Neuronal stem cell (in vitro differentiated cells): ENCODE results near the gene KRT9.

ENCODE experiments used
- DNase-seq: peaks from one replicate; pipeline ENCODE4 v3.0.0-alpha.2; 2013; ENCODE audit warnings: low spot score
- H2AFZ ChIP-seq: one replicate; pipeline ENCODE4 v1.6.1; 2013; ENCODE audit warnings: mild to moderate bottlenecking, low read length, inconsistent platforms
- H2AK5ac ChIP-seq: 2 replicates; pipeline ENCODE4 v1.6.1; 2013; ENCODE audit warnings: low read depth, mild to moderate bottlenecking, inconsistent platforms, low read length, moderate library complexity, mixed read lengths
- H2BK120ac ChIP-seq: 2 replicates; pipeline ENCODE4 v1.6.1; 2013; ENCODE audit warnings: low read depth, mild to moderate bottlenecking, inconsistent platforms, low read length, moderate library complexity, mixed read lengths
- H2BK12ac ChIP-seq: one replicate; pipeline ENCODE4 v1.6.1; 2013; ENCODE audit warnings: low read length, inconsistent platforms
- H2BK15ac ChIP-seq: 2 replicates; pipeline ENCODE4 v1.6.1; 2013; ENCODE audit warnings: mild to moderate bottlenecking, low read length, inconsistent platforms, mixed read lengths
- H2BK5ac ChIP-seq: one replicate; pipeline ENCODE4 v1.6.1; 2013; ENCODE audit warnings: inconsistent platforms, mild to moderate bottlenecking, low read length, moderate library complexity
- H3K14ac ChIP-seq: one replicate; pipeline ENCODE4 v1.6.1; 2013; ENCODE audit warnings: low read length, inconsistent platforms
- H3K18ac ChIP-seq: 2 replicates; pipeline ENCODE4 v1.6.1; 2013; ENCODE audit warnings: low read length, inconsistent platforms
- H3K23ac ChIP-seq: 2 replicates; pipeline ENCODE4 v1.6.1; 2013; ENCODE audit warnings: low read depth, mild to moderate bottlenecking, mixed read lengths, low read length, inconsistent platforms; ENCODE audit not compliant: poor library complexity
- H3K27ac ChIP-seq: replicated peaks from 3 replicates; pipeline ENCODE4 v1.5.1; 2013; ENCODE audit warnings: low read length, inconsistent platforms
- H3K27me3 ChIP-seq, 3 experiments: 2 replicates each; pipeline ENCODE4 v1.6.1; 2013; ENCODE audit warnings: low read length in 3 of 3, mild to moderate bottlenecking in 2 of 3, inconsistent platforms in 1 of 3, low read depth in 1 of 3, mixed read lengths in 1 of 3, moderate library complexity in 1 of 3; ENCODE audit not compliant: control insufficient read depth in 3 of 3, insufficient read depth in 3 of 3
- H3K36me3 ChIP-seq, 2 donors: replicated peaks in 1 of 2; 2 replicates each; pipeline ENCODE4 v1.6.1; 2013; ENCODE audit warnings: low read length in 2 of 2; ENCODE audit not compliant: control insufficient read depth in 2 of 2, insufficient read depth in 2 of 2
- H3K4ac ChIP-seq: 2 replicates; pipeline ENCODE4 v1.6.1; 2013; ENCODE audit warnings: inconsistent platforms, mild to moderate bottlenecking, low read length, moderate library complexity
- H3K4me1 ChIP-seq, 2 donors: 1 replicate in 1 of 2; 2 replicates in 1 of 2; pipeline ENCODE4 v1.6.1; 2013; ENCODE audit warnings: low read length in 2 of 2, low read depth in 1 of 2; ENCODE audit not compliant: control insufficient read depth in 2 of 2, insufficient read depth in 1 of 2
- H3K4me2 ChIP-seq: one replicate; pipeline ENCODE4 v1.6.1; 2013; ENCODE audit warnings: mild to moderate bottlenecking, low read length, inconsistent platforms; ENCODE audit not compliant: insufficient read depth, poor library complexity, severe bottlenecking
- H3K4me3 ChIP-seq, 2 donors: 2 replicates each; pipeline ENCODE4 v1.5.1; 2013; ENCODE audit warnings: low read length in 2 of 2, mild to moderate bottlenecking in 2 of 2, inconsistent platforms in 1 of 2, moderate library complexity in 1 of 2
- H3K79me1 ChIP-seq: one replicate; pipeline ENCODE4 v1.6.1; 2013; ENCODE audit warnings: low read depth, mild to moderate bottlenecking, inconsistent platforms, low read length, moderate library complexity
- H3K9ac ChIP-seq: one replicate; pipeline ENCODE4 v1.6.1; 2013; ENCODE audit warnings: mild to moderate bottlenecking, low read depth, low read length, inconsistent platforms; ENCODE audit not compliant: poor library complexity
- H3K9me3 ChIP-seq, 2 donors: replicated peaks in 1 of 2; 2 replicates each; pipeline versions ENCODE3 to v1.6.1; 2013; ENCODE audit warnings: low read length in 2 of 2, mild to moderate bottlenecking in 2 of 2, inconsistent platforms in 1 of 2, low read depth in 1 of 2, mixed read lengths in 1 of 2, moderate library complexity in 1 of 2; ENCODE audit not compliant: control insufficient read depth in 2 of 2, insufficient read depth in 1 of 2
- H4K8ac ChIP-seq: one replicate; pipeline ENCODE4 v1.6.1; 2013; ENCODE audit warnings: low read depth, mild to moderate bottlenecking, inconsistent platforms, low read length, moderate library complexity
- H4K91ac ChIP-seq: one replicate; pipeline ENCODE4 v1.6.1; 2013; ENCODE audit warnings: low read length, low read depth, mild to moderate bottlenecking, inconsistent platforms; ENCODE audit not compliant: poor library complexity
- WGBS, 2 donors: extraction: QIAGEN DNeasy Blood & Tissue Kit; methylation state at CpG; one replicate each; pipeline ENCODE4 v1.1.7; 2013; ENCODE audit warnings: missing lambda C conversion rate in 2 of 2, mixed read lengths in 1 of 2; ENCODE audit not compliant: insufficient read length in 2 of 2, insufficient replicate concordance in 1 of 2; ENCODE audit errors: extremely low coverage in 2 of 2; 5-methylcytosine and 5-hydroxymethylcytosine counted together

The KRT9 gene

DNA sequence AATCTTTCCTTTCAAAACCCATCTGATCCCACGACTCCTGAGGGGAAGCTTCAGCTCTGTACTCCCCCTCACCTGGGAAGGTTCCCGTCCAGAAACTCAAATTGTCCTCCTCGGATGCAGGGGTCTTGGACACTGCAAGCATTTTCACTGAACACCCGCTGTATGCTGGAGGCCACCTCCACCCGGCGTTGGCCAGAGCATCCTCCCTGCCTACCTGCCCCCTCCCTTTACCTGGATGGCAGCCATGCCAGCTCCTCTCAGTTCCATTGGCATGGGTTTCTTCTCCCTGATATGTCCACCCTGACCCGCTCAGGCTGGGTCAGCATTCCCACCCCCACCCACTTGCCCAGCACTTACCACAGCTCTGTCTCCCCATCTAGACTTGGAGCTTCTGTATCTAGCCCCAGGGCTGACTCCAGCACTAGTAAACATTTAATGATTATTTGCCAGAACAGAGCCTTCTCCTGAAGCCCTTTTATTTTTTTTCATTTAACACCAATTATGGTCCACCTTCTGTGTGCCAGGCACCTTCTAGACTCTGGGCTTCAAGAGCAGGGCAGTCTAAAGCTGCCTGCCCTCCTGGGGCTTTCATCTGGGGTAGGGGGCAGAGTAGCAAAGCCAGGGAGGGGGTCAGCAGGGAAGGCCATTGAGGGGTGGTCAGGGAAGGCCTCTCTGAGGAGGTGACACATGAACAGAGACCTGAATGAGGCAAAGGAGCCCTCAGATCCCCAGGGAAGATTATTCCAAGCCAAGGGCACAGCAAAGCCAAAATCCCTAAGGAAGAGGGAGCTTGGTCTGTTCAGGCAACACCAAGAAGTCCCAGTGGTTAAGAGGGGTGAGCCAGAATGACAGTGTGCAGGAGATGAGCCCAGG is 34.9 kb downstream of the KRT9 start:
- Histone ChIP-seq H2BK5ac (peak overlapping the region; percentile 20), H3K27me3 (peaks cover 0 to 9% (median 0%) of the 10 kb centered on the region in 3 experiments), H3K79me1 (no peaks in the 10 kb centered on the region), H3K9ac (peak overlapping the region; percentile 9), H2AK5ac (peak overlapping the region; percentile 48), H3K14ac (no peak overlapping the region), H2BK12ac (no peak overlapping the region), H3K9me3 (peaks cover 0 to 2% of the 10 kb centered on the region in 2 donors), H3K4me2 (no peak overlapping the region), H3K4me3 (no peak overlapping the region), H4K91ac (no peak overlapping the region), H3K4ac (no peak overlapping the region), H4K8ac (no peak overlapping the region), H3K27ac (no peak overlapping the region), H2AFZ (no peak overlapping the region), H3K18ac (peak overlapping the region; percentile 25), H3K36me3 (no peaks in the 10 kb centered on the region), H2BK120ac (no peak overlapping the region), H3K4me1 (peaks cover 0 to 12% of the 10 kb centered on the region in 2 donors), H3K23ac (no peak overlapping the region), H2BK15ac (peak overlapping the region; percentile 59)
- DNase-seq = no peak
- no CpG with 5 or more reads among the region's 7 CpGs for WGBS, 2 donors

DNA sequence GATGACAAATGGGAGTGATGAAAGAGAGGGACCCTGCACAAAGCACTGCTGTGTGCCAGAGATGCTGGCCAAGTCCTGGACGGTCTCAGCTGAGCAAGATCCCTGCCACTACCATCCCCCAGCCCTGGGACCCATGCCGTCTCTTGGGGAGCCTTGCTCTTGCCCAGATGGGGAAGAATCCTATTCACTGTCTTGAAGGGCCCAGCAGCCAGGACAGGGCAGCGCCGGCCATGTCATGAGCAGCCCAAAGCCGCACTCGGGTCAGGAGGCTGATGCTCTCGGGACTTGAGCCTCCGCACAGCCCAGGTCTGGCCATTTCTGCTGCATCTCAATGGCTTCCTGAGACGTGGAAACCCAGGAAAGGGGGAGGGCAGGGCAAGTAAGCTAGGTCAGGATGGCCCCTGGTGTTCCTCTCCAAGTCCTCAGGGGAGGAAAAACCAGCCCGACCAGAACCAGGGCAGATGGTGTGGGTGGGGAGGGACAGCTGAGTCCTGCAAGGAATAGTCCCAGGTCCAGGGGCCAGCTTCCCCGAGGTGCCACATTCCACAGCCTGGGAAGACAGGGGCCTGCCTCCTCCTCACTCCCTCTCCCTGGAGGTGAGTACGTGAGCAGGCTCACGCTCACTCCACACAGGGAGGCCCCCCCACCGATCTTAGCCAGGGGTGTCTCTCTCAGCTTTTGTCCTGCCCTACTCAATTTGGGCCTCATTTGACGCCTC is 35.9 kb downstream of the KRT9 start:
- Histone ChIP-seq H3K9ac (peak overlapping the region; percentile 2), H2AK5ac (peak overlapping the region; percentile 4), H3K14ac (peak overlapping the region; percentile 9), H3K4me1 (peaks cover 0 to 12% of the 10 kb centered on the region in 2 donors), H3K4ac (no peak overlapping the region), H2AFZ (no peak overlapping the region), H3K4me3 (no peak overlapping the region), H3K27me3 (peaks cover 0 to 16% (median 0%) of the 10 kb centered on the region in 3 experiments), H3K4me2 (no peak overlapping the region), H4K8ac (no peak overlapping the region), H2BK15ac (peak overlapping the region; percentile 50), H4K91ac (peak overlapping the region; percentile 57), H3K36me3 (no peaks in the 10 kb centered on the region), H2BK5ac (no peak overlapping the region), H3K79me1 (no peaks in the 10 kb centered on the region), H3K23ac (no peak overlapping the region), H3K18ac (peak overlapping the region; percentile 84), H2BK120ac (no peak overlapping the region), H2BK12ac (peak overlapping the region; percentile 7), H3K27ac (no peak overlapping the region), H3K9me3 (no peaks in the 10 kb centered on the region)
- WGBS, 2 donors = no CpG with 5 or more reads among the region's 15 CpGs
- no peak for DNase-seq

DNA sequence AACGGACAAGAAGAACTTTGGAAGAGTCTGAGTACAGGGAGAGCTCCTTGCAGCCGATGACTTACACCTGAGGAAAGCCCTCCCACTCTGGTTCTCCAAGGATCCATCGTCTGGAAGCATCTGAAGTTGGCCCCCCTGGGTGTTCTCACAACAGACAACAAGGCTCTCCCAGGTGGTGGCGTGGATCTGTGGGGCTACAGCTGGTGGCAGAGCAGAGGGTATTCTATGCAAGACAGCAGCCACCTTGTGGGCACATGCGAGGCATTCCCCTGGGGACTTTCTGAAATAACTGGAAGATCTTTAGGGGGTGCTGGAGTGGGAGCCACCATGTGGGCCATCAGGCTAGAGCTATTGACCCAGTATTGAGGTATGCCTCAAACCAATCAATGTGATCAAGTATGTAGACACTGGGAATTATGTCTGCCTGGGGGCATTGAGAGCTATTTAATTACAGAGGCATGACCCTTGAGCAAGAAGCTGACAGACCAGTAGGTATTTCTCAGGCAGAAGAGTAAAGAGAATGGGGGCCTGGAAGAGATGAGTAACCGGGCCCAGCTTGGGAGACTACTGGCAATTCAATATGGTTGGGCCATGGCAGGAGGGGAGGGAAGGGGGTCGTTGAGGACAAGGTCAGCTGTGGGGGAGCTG is 36.8 kb downstream of the KRT9 start:
- no peak overlapping the region for H2BK12ac ChIP-seq
- H3K4me1 ChIP-seq = peaks cover 0 to 12% of the 10 kb centered on the region in 2 donors
- H2AK5ac ChIP-seq = no peak overlapping the region
- no peak for DNase-seq
- WGBS, 2 donors = no CpG with 5 or more reads among the region's 7 CpGs
- H2AFZ ChIP-seq = no peak overlapping the region
- no peak overlapping the region for H3K9ac ChIP-seq
- H2BK120ac ChIP-seq = no peak overlapping the region
- H2BK5ac ChIP-seq = no peak overlapping the region
- no peak overlapping the region for H2BK15ac ChIP-seq
- H3K4me2 ChIP-seq = no peak overlapping the region
- H3K23ac ChIP-seq = no peak overlapping the region
- H3K18ac ChIP-seq = no peak overlapping the region
- H3K4ac ChIP-seq = no peak overlapping the region
- H3K36me3 ChIP-seq = no peaks in the 10 kb centered on the region
- H4K91ac ChIP-seq = no peak overlapping the region
- H3K27me3 ChIP-seq = peaks cover 0 to 21% (median 0%) of the 10 kb centered on the region in 3 experiments
- H3K4me3 ChIP-seq = no peak overlapping the region
- no peak overlapping the region for H3K27ac ChIP-seq
- H3K9me3 ChIP-seq = no peaks in the 10 kb centered on the region
- H4K8ac ChIP-seq = no peak overlapping the region
- H3K79me1 ChIP-seq = no peaks in the 10 kb centered on the region
- no peak overlapping the region for H3K14ac ChIP-seq
